Mammary epithelial cell (primary cell): ENCODE data around the gene CHMP6.

Experiments used
- CTCF ChIP-seq, 2 donors: IDR thresholded peaks in 1 of 2; conservative IDR thresholded peaks in 1 of 2; 2 replicates each; pipeline ENCODE4 v1.5.1; 2011 to 2012; ENCODE audit warnings: inconsistent platforms in 2 of 2, low read length in 2 of 2, mild to moderate bottlenecking in 2 of 2, control low read depth in 1 of 2, low read depth in 1 of 2; ENCODE audit not compliant: insufficient read depth in 1 of 2; ENCODE audit errors: extremely low read depth in 1 of 2
- EZH2 ChIP-seq: IDR thresholded peaks from 2 replicates; pipeline ENCODE4 v1.6.1; 2012; ENCODE audit warnings: low read length, inconsistent platforms, borderline replicate concordance

- no peak for TF ChIP-seq EZH2
- no peak for TF ChIP-seq CTCF (conservative IDR thresholded peaks at IDR 0.05 in 1 of 2, IDR thresholded peaks at IDR 0.05 in 1 of 2; ENCODE audit: extremely low read depth in 1 of 2, insufficient read depth in 1 of 2, low read depth in 1 of 2, low read length in 2 of 2)
These were observed 36.8 kb downstream of the CHMP6 start for GRCh38 chr17:81028506-81028858.
